Hepatocyte (in vitro differentiated cells): Measurements from ENCODE around the gene C22orf39. TPM values are rescaled to one million over a fixed set of nuclear protein-coding genes. Genes with fewer than 3 reads are reported as not detected.
"Not testable (repeated sequence)": the region's sequence is repeated elsewhere in the genome, so short reads cannot be mapped to it uniquely, and the experiment has no call there.

Experiments used
- DNase-seq: peaks from one replicate; pipeline ENCODE4 v3.0.0-alpha.2; 2016; ENCODE audit warnings: low spot score
- H2AFZ ChIP-seq: fragments of 200-600 bp; sonication (generic); 2 replicates; pipeline ENCODE4 v1.6.0; 2016; ENCODE audit warnings: antibody characterized with exemption, mild to moderate bottlenecking
- H3K27ac ChIP-seq: fragments of 200-600 bp; sonication (generic); 2 replicates; pipeline ENCODE4 v1.5.1; 2016; ENCODE audit warnings: mild to moderate bottlenecking
- H3K27me3 ChIP-seq: fragments of 200-600 bp; sonication (generic); 2 replicates; pipeline ENCODE4 v1.6.1; 2016
- H3K36me3 ChIP-seq: fragments of 200-600 bp; sonication (generic); replicated peaks from 2 replicates; pipeline ENCODE4 v1.5.1; 2016; ENCODE audit warnings: low read depth; ENCODE audit not compliant: insufficient read depth
- H3K4me1 ChIP-seq: fragments of 200-600 bp; sonication (generic); 2 replicates; pipeline ENCODE4 v1.5.1; 2016; ENCODE audit warnings: mild to moderate bottlenecking, moderate library complexity; ENCODE audit not compliant: insufficient read depth
- H3K4me2 ChIP-seq: fragments of 200-600 bp; sonication (generic); 2 replicates; pipeline ENCODE4 v1.6.0; 2016
- H3K4me3 ChIP-seq: fragments of 200-600 bp; sonication (generic); 2 replicates; pipeline ENCODE4 v1.5.1; 2016; ENCODE audit warnings: mild to moderate bottlenecking
- H3K79me2 ChIP-seq: fragments of 200-600 bp; sonication (generic); 2 replicates; pipeline ENCODE4 v1.6.0; 2017; ENCODE audit warnings: mild to moderate bottlenecking
- H3K9me2 ChIP-seq: fragments of 200-600 bp; sonication (generic); replicated peaks from 2 replicates; pipeline ENCODE4 v1.6.0; 2017; ENCODE audit warnings: mild to moderate bottlenecking; ENCODE audit not compliant: insufficient read depth
- H3K9me3 ChIP-seq: fragments of 200-600 bp; sonication (generic); 2 replicates; pipeline ENCODE4 v1.5.1; 2016; ENCODE audit warnings: low read depth, mild to moderate bottlenecking
- H4K20me1 ChIP-seq: fragments of 200-600 bp; sonication (generic); 2 replicates; pipeline ENCODE4 v1.6.0; 2016; ENCODE audit warnings: mild to moderate bottlenecking; ENCODE audit not compliant: insufficient read depth, poor library complexity, severe bottlenecking
- EZH2 ChIP-seq: fragments of 200-600 bp; sonication (generic); IDR thresholded peaks from 2 replicates; pipeline ENCODE4 v1.6.1; 2016; ENCODE audit warnings: antibody characterized with exemption, mild to moderate bottlenecking, borderline replicate concordance
- EZH2phosphoT487 ChIP-seq: fragments of 200-600 bp; sonication (generic); IDR thresholded peaks from one replicate; pipeline ENCODE4 v1.6.1; 2018; ENCODE audit warnings: antibody characterized with exemption, mild to moderate bottlenecking, low read depth, moderate library complexity; ENCODE audit not compliant: unreplicated experiment, severe bottlenecking
- WGBS: methylation state at CpG from one replicate; pipeline ENCODE4 v1.1.6; 2016; ENCODE audit warnings: low lambda C conversion rate; ENCODE audit errors: missing lambda C conversion rate; 5-methylcytosine and 5-hydroxymethylcytosine counted together
- polyA plus RNA-seq: library from polyadenylated mRNA; unstranded; fragments of >200 nt; fragmentation: Nextera tagmentation; extraction: Ambion mirVana; gene quantifications from 2 replicates; pipeline ENCODE4 v1.2.1, GENCODE V29; 2016
- total RNA-seq: library from RNA; depleted of rRNA; stranded (reverse); fragments of >200 nt; gene quantifications from 2 replicates; pipeline ENCODE4 v1.2.3, GENCODE V29; 2014
- TF ChIP-seq, protein P1 (sequence below): fragments of 200-600 bp; sonication (generic); IDR thresholded peaks from 2 replicates; pipeline ENCODE4 v1.5.1; 2016; ENCODE audit warnings: antibody characterized with exemption, mild to moderate bottlenecking; ENCODE audit not compliant: poor library complexity

C22orf39 gene
- total and polyA plus RNA-seq, 2 experiments from 2014 or later = 29.5 to 32.4 TPM

DNA sequence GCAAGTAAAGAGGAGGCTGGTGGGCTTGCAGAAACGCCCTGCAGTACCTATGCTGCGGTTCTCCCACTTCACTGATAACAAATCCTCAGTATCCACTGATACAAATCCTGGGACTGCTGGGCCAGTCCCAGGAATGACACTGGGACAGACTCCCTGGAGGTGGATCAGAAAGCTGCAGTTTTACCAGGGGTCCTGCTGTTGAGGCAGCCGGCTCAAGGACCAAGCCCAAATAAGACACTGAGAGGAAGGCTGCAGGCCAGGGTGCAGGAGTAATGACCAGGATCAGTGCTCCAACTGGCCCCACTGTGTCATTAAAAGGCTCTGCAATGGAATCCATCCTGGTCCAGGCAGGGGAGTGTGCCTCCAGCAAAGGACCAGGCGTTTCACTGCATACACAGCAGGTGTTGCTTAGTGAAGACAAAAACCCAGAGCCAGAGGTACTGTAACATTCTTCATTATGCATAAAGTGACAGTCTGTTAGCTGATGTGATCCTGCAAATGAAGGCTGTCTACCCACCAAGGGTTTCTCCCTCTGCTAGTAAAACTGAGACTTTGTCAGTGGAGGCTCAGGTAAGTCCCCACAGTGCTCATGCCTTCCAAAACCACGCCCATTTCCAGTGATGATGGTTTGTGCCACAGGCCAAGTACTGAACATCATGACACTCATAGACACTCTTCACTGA is 1.4 kb upstream of the C22orf39 start:
- Histone ChIP-seq H3K4me1 (peaks cover 20% of the 10 kb centered on the region), H3K27ac (peak overlapping the region; percentile 92), H3K9me2 (no peaks in the 10 kb centered on the region), H3K79me2 (peaks cover 32% of the 10 kb centered on the region), H3K4me2 (peak overlapping the region; percentile 80), H3K9me3 (no peaks in the 10 kb centered on the region), H3K4me3 (no peak overlapping the region), H2AFZ (no peak overlapping the region), H3K27me3 (no peaks in the 10 kb centered on the region), H3K36me3 (no peaks in the 10 kb centered on the region), H4K20me1 (no peaks in the 10 kb centered on the region)
- DNase-seq = no peak
- WGBS = 77% methylated on average over 5 of the region's 5 CpGs
- TF ChIP-seq EZH2 = no peak
- TF ChIP-seq, protein P1, sequence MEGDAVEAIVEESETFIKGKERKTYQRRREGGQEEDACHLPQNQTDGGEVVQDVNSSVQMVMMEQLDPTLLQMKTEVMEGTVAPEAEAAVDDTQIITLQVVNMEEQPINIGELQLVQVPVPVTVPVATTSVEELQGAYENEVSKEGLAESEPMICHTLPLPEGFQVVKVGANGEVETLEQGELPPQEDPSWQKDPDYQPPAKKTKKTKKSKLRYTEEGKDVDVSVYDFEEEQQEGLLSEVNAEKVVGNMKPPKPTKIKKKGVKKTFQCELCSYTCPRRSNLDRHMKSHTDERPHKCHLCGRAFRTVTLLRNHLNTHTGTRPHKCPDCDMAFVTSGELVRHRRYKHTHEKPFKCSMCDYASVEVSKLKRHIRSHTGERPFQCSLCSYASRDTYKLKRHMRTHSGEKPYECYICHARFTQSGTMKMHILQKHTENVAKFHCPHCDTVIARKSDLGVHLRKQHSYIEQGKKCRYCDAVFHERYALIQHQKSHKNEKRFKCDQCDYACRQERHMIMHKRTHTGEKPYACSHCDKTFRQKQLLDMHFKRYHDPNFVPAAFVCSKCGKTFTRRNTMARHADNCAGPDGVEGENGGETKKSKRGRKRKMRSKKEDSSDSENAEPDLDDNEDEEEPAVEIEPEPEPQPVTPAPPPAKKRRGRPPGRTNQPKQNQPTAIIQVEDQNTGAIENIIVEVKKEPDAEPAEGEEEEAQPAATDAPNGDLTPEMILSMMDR = no peak
- no peak for TF ChIP-seq EZH2phosphoT487

DNA sequence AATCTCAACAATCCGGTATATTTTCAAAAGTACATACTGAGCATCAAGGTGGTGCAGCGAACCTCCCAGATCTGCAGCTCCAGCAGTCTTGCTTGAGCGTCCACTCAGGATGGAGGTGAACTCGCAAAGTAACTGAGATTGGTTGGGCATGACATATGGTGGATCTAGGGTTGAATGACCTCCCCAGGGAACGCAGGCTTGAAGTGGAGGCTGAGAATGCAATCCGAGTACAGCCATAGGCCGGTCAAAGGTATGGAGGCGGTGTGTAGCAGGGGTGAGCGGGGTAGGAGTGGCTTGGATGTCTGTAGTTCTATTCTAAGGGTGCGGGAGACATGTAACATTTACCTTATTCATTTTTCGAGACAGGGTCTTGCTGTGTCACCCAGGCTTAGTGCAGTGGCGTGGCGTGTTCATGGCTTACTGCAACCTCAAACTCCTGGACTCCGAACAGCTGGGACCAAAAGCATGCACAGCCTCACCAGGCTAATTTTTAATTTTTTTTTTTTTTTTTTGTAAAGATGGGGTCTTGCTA is 631 bp upstream of the C22orf39 start:
- Histone ChIP-seq H3K9me2 (no peaks in the 10 kb centered on the region), H3K36me3 (no peaks in the 10 kb centered on the region), H3K9me3 (no peaks in the 10 kb centered on the region), H2AFZ (peak overlapping the region; percentile 83), H3K4me3 (peak overlapping the region; percentile 54), H3K27me3 (no peaks in the 10 kb centered on the region), H3K27ac (peak overlapping the region; percentile 92), H3K4me1 (peaks cover 20% of the 10 kb centered on the region), H3K4me2 (peak overlapping the region; percentile 80), H4K20me1 (no peaks in the 10 kb centered on the region), H3K79me2 (peaks cover 39% of the 10 kb centered on the region)
- TF ChIP-seq EZH2 = no peak
- TF ChIP-seq, protein P1 = no peak
- TF ChIP-seq EZH2phosphoT487 = no peak
- WGBS = 23% methylated on average over 14 of the region's 14 CpGs
- peak; percentile 72 for DNase-seq

DNA sequence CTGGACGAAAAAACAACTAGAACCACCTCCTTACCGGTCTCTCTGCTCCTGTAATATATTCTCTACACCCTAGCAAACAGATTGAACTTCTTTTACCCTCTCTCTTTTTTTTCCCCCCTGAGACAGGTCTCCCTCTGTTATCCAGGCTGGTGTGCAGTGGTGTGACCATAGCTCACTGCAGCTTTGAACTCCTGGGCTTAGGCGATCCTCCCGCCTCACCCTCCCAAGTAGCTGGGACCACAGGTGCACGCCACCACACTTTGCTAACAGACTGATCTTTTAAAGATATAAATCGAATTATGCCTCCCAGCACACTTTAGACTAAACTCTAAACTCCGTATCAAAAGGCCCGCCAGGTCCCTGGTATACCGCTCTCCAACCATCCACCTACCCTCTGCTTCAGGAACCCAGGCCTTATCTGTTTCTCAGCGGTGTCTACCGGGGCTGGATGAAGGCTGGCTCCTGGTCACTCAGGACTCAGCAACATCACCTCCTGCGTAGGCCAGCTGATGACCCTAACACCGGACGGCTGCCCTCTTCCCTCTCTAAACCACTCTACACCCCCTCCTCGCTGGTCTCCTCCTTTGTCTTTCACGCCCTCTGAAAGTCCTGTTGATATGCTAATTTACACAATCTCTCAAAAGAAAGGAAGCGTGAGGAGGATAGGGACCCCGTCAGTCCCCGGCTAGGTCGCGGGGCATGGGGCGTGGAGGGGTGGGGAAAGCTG is 745 bp downstream of the C22orf39 start:
- no peaks in the 10 kb centered on the region for H3K36me3 ChIP-seq
- WGBS = 28% methylated on average over 22 of the region's 22 CpGs

DNA sequence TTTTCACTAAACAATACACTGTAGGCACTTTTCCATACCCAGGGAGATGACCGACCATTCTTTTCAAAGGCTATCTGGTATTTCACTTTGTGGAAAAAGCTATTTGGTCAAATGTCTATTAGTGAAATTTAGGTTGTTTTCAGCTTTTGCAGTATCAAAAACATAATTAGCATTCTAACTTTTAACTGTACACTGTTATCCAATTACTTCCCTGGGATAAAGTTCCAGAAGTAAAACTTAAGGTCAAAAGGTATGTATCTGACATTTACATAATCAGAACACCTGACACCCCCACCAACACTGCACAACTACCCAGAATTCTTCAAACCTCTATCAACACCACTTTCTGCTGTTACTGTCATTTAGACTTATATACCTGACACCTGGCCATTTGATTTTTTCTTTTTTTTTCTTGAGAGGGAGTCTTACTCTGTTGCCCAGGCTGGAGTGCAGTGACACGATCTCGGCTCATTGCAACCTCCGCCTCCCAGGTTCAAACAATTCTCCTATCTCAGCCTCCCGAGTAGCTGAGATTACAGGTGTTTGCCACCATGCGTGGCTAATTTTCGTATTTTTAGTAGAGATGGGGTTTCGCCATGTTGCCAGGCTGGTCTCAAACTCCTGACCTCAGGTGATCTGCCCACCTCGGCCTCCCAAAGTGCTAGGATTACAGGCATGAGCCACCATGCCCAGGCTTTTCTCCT is 2.1 kb downstream of the C22orf39 start:
- 96% methylated on average over 9 of the region's 9 CpGs for WGBS
- H3K9me3 ChIP-seq, H3K36me3 ChIP-seq, H3K4me3 ChIP-seq, H3K27me3 ChIP-seq, DNase-seq, H2AFZ ChIP-seq, H3K27ac ChIP-seq, H4K20me1 ChIP-seq, H3K9me2 ChIP-seq: not testable (repeated sequence)
- peak overlapping the region; percentile 93 for H3K4me2 ChIP-seq
- peaks cover 64% of the 10 kb centered on the region for H3K79me2 ChIP-seq
- H3K4me1 ChIP-seq = peaks cover 20% of the 10 kb centered on the region

More for the DNA sequence above, 745 bp downstream of the C22orf39 start:
- H3K27ac ChIP-seq = peak overlapping the region; percentile 92
- peaks cover 20% of the 10 kb centered on the region for H3K4me1 ChIP-seq
- no peaks in the 10 kb centered on the region for H3K9me3 ChIP-seq
- peaks cover 50% of the 10 kb centered on the region for H3K79me2 ChIP-seq
- H3K4me3 ChIP-seq = peak overlapping the region; percentile 62
- no peaks in the 10 kb centered on the region for H4K20me1 ChIP-seq
- no peaks in the 10 kb centered on the region for H3K27me3 ChIP-seq
- DNase-seq = no peak
- peak overlapping the region; percentile 93 for H3K4me2 ChIP-seq
- H3K9me2 ChIP-seq = no peaks in the 10 kb centered on the region
- TF ChIP-seq EZH2 = no peak
- H2AFZ ChIP-seq = peak overlapping the region; percentile 69
